Panc1 (cell line): ENCODE data around the gene KCNAB1. TPM values are rescaled to one million over a fixed set of nuclear protein-coding genes. Genes with fewer than 3 reads are reported as not detected.

ENCODE experiments used
- ATAC-seq: fragments of 200-7000 bp; cut with Tn5 transposase; 2 replicates; pipeline ENCODE4 v1.9.1; 2020; ENCODE audit warnings: mild to moderate bottlenecking, moderate library complexity
- BruUV-seq: library from RNA; stranded (reverse); fragments of 400-500 nt; replicated peaks from 2 replicates; lab custom pipeline; 2021; lab: Mats Ljungman, UMichigan
- CTCF ChIA-PET: fragments of 300-600 bp; sonication (Branson Sonifier 250); formaldehyde crosslinking; loops from one replicate; lab custom pipeline; 2022; ENCODE audit warnings: antibody characterized with exemption; lab: Charles Lee
- POLR2A ChIA-PET: fragments of 300-600 bp; sonication (Branson Sonifier 250); formaldehyde crosslinking; loops from one replicate; lab custom pipeline; 2022; ENCODE audit warnings: antibody characterized with exemption; lab: Charles Lee
- DNase-seq: peaks from one replicate; pipeline ENCODE4 v3.0.0-alpha.2; 2010; ENCODE audit warnings: low read depth, low spot score
- H3K27ac ChIP-seq: 2 replicates; pipeline ENCODE4 v1.5.1; 2011; ENCODE audit warnings: mild to moderate bottlenecking, low read length, inconsistent platforms
- H3K27me3 ChIP-seq: fragments of 200-500 bp; sonication (Bioruptor generic); 2 replicates; pipeline ENCODE4 v1.6.0; 2014; ENCODE audit warnings: low read length, inconsistent platforms; ENCODE audit not compliant: control insufficient read depth, insufficient read depth
- H3K36me3 ChIP-seq: fragments of 200-500 bp; sonication (Bioruptor generic); 2 replicates; pipeline ENCODE4 v1.5.1; 2014; ENCODE audit warnings: inconsistent platforms, mild to moderate bottlenecking, low read length, moderate library complexity; ENCODE audit not compliant: control insufficient read depth, insufficient read depth
- H3K4me1 ChIP-seq: 2 replicates; pipeline ENCODE4 v1.5.1; 2011; ENCODE audit warnings: inconsistent platforms, mild to moderate bottlenecking, low read length, moderate library complexity; ENCODE audit not compliant: control insufficient read depth, insufficient read depth
- H3K4me3 ChIP-seq, 2 experiments: 2 replicates each; pipeline ENCODE4 v1.5.1; 2011 to 2012; ENCODE audit warnings: low read depth in 2 of 2, low read length in 2 of 2, mild to moderate bottlenecking in 2 of 2, inconsistent platforms in 1 of 2, moderate library complexity in 1 of 2
- H3K9me3 ChIP-seq: fragments of 200-500 bp; sonication (Bioruptor generic); 2 replicates; pipeline ENCODE4 v1.5.1; 2014; ENCODE audit warnings: low read depth, mild to moderate bottlenecking, inconsistent platforms, low read length, moderate library complexity; ENCODE audit not compliant: control insufficient read depth, insufficient read depth
- POLR2AphosphoS5 ChIP-seq: IDR thresholded peaks from 2 replicates; pipeline ENCODE4 v1.6.1; 2012; ENCODE audit warnings: mild to moderate bottlenecking, low read depth, low read length, moderate library complexity
- SIN3A ChIP-seq: IDR thresholded peaks from 2 replicates; pipeline ENCODE4 v1.6.1; 2012; ENCODE audit warnings: low read depth, mild to moderate bottlenecking, low read length, moderate library complexity, borderline replicate concordance; ENCODE audit not compliant: insufficient read depth
- TCF7L2 ChIP-seq: IDR thresholded peaks from 2 replicates; pipeline ENCODE4 v1.6.1; 2011; ENCODE audit warnings: mild to moderate bottlenecking, low read depth, low read length, inconsistent platforms
- in situ Hi-C: cut with HindIII; loops from 2 replicates; pipeline ENCODE4 v1.10.0; 2016; ENCODE audit warnings: low sequenced_read_pairs, low pct_unique_long_range_greater_than_20kb
- intact Hi-C: fragments of 100-400 bp; cut with micrococcal nuclease; formaldehyde crosslinking; loops from one replicate; pipeline ENCODE4 v1.10.0; 2022; ENCODE audit not compliant: unreplicated experiment
- total RNA-seq: library from RNA; stranded (reverse); gene quantifications from one replicate; pipeline ENCODE4 v1.2.1, GENCODE V29; 2021; ENCODE audit not compliant: unreplicated experiment
- TF ChIP-seq, protein P1 (sequence below), 2 experiments: IDR thresholded peaks; 2 replicates each; pipeline ENCODE4 v1.6.1; 2011 to 2012; ENCODE audit warnings: low read depth in 2 of 2, control low read depth in 1 of 2, low read length in 1 of 2, mild to moderate bottlenecking in 1 of 2, moderate library complexity in 1 of 2; ENCODE audit not compliant: insufficient read depth in 1 of 2
- TF ChIP-seq, protein P2 (sequence below): fragments of 450-650 bp; IDR thresholded peaks from 2 replicates; pipeline ENCODE4 v1.5.1; 2017; ENCODE audit warnings: mild to moderate bottlenecking

KCNAB1 gene
- total RNA-seq, 1 experiment from 2014 or later, result not detected

GRCh38 chr3:156558389-156558788, 438.0 kb downstream of the KCNAB1 start:
- Histone ChIP-seq H3K27ac (no peak overlapping the region), H3K4me3 (no peak overlapping the region), H3K4me1 (peaks cover 7% of the 10 kb centered on the region; the same call in 1 of the 2 replicates), H3K27me3 (no peaks in the 10 kb centered on the region; the same call in 1 of the 2 replicates), H3K36me3 (no peaks in the 10 kb centered on the region; the same call in 1 of the 2 replicates), H3K9me3 (no peaks in the 10 kb centered on the region)
- in situ Hi-C loops (no loop called here), intact Hi-C loops (loop anchor here (5.0 kb wide), 1 partner anchor 114 kb away; the partner anchor contains the start of gene TIPARP)
- no TSS peak for BruUV-seq
- ATAC-seq (no peak), DNase-seq (no peak)
- TF ChIP-seq POLR2AphosphoS5 (no peak), TCF7L2 (no peak), SIN3A (no peak)
- TF ChIP-seq, protein P1, sequence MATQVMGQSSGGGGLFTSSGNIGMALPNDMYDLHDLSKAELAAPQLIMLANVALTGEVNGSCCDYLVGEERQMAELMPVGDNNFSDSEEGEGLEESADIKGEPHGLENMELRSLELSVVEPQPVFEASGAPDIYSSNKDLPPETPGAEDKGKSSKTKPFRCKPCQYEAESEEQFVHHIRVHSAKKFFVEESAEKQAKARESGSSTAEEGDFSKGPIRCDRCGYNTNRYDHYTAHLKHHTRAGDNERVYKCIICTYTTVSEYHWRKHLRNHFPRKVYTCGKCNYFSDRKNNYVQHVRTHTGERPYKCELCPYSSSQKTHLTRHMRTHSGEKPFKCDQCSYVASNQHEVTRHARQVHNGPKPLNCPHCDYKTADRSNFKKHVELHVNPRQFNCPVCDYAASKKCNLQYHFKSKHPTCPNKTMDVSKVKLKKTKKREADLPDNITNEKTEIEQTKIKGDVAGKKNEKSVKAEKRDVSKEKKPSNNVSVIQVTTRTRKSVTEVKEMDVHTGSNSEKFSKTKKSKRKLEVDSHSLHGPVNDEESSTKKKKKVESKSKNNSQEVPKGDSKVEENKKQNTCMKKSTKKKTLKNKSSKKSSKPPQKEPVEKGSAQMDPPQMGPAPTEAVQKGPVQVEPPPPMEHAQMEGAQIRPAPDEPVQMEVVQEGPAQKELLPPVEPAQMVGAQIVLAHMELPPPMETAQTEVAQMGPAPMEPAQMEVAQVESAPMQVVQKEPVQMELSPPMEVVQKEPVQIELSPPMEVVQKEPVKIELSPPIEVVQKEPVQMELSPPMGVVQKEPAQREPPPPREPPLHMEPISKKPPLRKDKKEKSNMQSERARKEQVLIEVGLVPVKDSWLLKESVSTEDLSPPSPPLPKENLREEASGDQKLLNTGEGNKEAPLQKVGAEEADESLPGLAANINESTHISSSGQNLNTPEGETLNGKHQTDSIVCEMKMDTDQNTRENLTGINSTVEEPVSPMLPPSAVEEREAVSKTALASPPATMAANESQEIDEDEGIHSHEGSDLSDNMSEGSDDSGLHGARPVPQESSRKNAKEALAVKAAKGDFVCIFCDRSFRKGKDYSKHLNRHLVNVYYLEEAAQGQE (IDR thresholded peaks at IDR 0.05; ENCODE audit: insufficient read depth in 1 of 2, low read depth in 2 of 2, low read length in 1 of 2), result no peak
- TF ChIP-seq, protein P2, sequence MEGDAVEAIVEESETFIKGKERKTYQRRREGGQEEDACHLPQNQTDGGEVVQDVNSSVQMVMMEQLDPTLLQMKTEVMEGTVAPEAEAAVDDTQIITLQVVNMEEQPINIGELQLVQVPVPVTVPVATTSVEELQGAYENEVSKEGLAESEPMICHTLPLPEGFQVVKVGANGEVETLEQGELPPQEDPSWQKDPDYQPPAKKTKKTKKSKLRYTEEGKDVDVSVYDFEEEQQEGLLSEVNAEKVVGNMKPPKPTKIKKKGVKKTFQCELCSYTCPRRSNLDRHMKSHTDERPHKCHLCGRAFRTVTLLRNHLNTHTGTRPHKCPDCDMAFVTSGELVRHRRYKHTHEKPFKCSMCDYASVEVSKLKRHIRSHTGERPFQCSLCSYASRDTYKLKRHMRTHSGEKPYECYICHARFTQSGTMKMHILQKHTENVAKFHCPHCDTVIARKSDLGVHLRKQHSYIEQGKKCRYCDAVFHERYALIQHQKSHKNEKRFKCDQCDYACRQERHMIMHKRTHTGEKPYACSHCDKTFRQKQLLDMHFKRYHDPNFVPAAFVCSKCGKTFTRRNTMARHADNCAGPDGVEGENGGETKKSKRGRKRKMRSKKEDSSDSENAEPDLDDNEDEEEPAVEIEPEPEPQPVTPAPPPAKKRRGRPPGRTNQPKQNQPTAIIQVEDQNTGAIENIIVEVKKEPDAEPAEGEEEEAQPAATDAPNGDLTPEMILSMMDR, result no peak
- POLR2A ChIA-PET, result interaction anchor here (0.6 kb wide), 1 partner anchor 15 kb away, joined by 3 read pairs; no protein-coding TSS in a partner anchor
- CTCF ChIA-PET, result no interaction called here

GRCh38 chr3:156559321-156559720, 438.9 kb downstream of the KCNAB1 start:
- ChIA-PET CTCF (no interaction called here), POLR2A (no interaction called here)
- Histone ChIP-seq H3K9me3 (no peaks in the 10 kb centered on the region), H3K4me3 (no peak overlapping the region), H3K4me1 (no peaks in the 10 kb centered on the region), H3K27ac (no peak overlapping the region), H3K36me3 (no peaks in the 10 kb centered on the region), H3K27me3 (peaks cover 2% of the 10 kb centered on the region; the same call in 1 of the 2 replicates)
- intact Hi-C loops, result loop anchor here (5.0 kb wide), 1 partner anchor 113 kb away; the partner anchor contains the start of gene TIPARP
- TF ChIP-seq, protein P2, result no peak
- TF ChIP-seq TCF7L2, result no peak
- TF ChIP-seq POLR2AphosphoS5, result no peak
- TF ChIP-seq, protein P1 (IDR thresholded peaks at IDR 0.05; ENCODE audit: insufficient read depth in 1 of 2, low read depth in 2 of 2, low read length in 1 of 2), result no peak
- TF ChIP-seq SIN3A, result no peak
- ATAC-seq (no peak), DNase-seq (no peak)
- in situ Hi-C loops, result no loop called here
- BruUV-seq, result no TSS peak
